Smooth muscle cell (in vitro differentiated cells): Measurements from ENCODE around the gene LNX1. TPM values are rescaled to one million over a fixed set of nuclear protein-coding genes. Genes with fewer than 3 reads are reported as not detected.

Experiments used
- DNase-seq: peaks from one replicate; lab custom pipeline; 2025; ENCODE audit not compliant: unreplicated experiment; lab: John Stamatoyannopoulos, UW
- H2AFZ ChIP-seq: fragments of 200-600 bp; sonication (generic); 2 replicates; pipeline ENCODE4 v1.6.0; 2016; ENCODE audit warnings: antibody characterized with exemption, low read depth, mild to moderate bottlenecking
- H3F3A ChIP-seq: fragments of 200-600 bp; sonication (generic); 2 replicates; pipeline ENCODE4 v1.6.0; 2017; ENCODE audit warnings: antibody characterized with exemption, low read depth
- H3K27ac ChIP-seq: fragments of 200-600 bp; sonication (generic); 2 replicates; pipeline ENCODE4 v1.5.1; 2016; ENCODE audit warnings: low read depth, mild to moderate bottlenecking
- H3K27me3 ChIP-seq: fragments of 200-600 bp; sonication (generic); 2 replicates; pipeline ENCODE4 v1.6.1; 2016; ENCODE audit warnings: low read depth, mild to moderate bottlenecking
- H3K36me3 ChIP-seq: fragments of 200-600 bp; sonication (generic); 2 replicates; pipeline ENCODE4 v1.5.1; 2016; ENCODE audit warnings: low read depth
- H3K4me1 ChIP-seq: fragments of 200-600 bp; sonication (generic); 2 replicates; pipeline ENCODE4 v1.5.1; 2016; ENCODE audit warnings: low read depth
- H3K4me2 ChIP-seq: fragments of 200-600 bp; sonication (generic); 2 replicates; pipeline ENCODE4 v1.6.0; 2016; ENCODE audit warnings: mild to moderate bottlenecking
- H3K4me3 ChIP-seq: fragments of 200-600 bp; sonication (generic); 2 replicates; pipeline ENCODE4 v1.5.1; 2016; ENCODE audit warnings: mild to moderate bottlenecking
- H3K79me2 ChIP-seq: fragments of 200-600 bp; sonication (generic); 2 replicates; pipeline ENCODE4 v1.6.0; 2016; ENCODE audit warnings: low read depth, mild to moderate bottlenecking
- H3K9ac ChIP-seq: fragments of 200-600 bp; sonication (generic); 2 replicates; pipeline ENCODE4 v1.6.0; 2016; ENCODE audit warnings: low read depth
- H3K9me3 ChIP-seq: fragments of 200-600 bp; sonication (generic); replicated peaks from 2 replicates; pipeline ENCODE4 v1.5.1; 2016; ENCODE audit warnings: low read depth
- H4K20me1 ChIP-seq: fragments of 200-600 bp; sonication (generic); 2 replicates; pipeline ENCODE4 v1.6.0; 2016; ENCODE audit warnings: low read depth
- CTCF ChIP-seq: fragments of 200-600 bp; sonication (generic); IDR thresholded peaks from 2 replicates; pipeline ENCODE4 v1.5.1; 2017; ENCODE audit warnings: borderline replicate concordance, mild to moderate bottlenecking, antibody characterized with exemption; ENCODE audit not compliant: insufficient read depth, poor library complexity, severe bottlenecking
- WGBS: methylation state at CpG from one replicate; pipeline ENCODE4 v1.1.7; 2016; ENCODE audit warnings: low lambda C conversion rate; 5-methylcytosine and 5-hydroxymethylcytosine counted together
- polyA plus RNA-seq: library from polyadenylated mRNA; unstranded; fragments of >200 nt; fragmentation: Nextera tagmentation; extraction: Ambion mirVana; gene quantifications from 2 replicates; pipeline ENCODE4 v1.2.1, GENCODE V29; 2016
- total RNA-seq: library from RNA; depleted of rRNA; stranded (reverse); fragments of >200 nt; gene quantifications from 2 replicates; pipeline ENCODE4 v1.2.3, GENCODE V29; 2014

The LNX1 gene
- total and polyA plus RNA-seq, 2 experiments from 2014 or later = 2.3 to 4.3 TPM

GRCh38 chr4:53580274-53580673 is 11.0 kb downstream of the LNX1 start:
- Histone ChIP-seq H3K4me3 (no peak overlapping the region), H2AFZ (peak overlapping the region; percentile 58), H3K27me3 (no peaks in the 10 kb centered on the region), H3K4me2 (peak overlapping the region; percentile 29), H3K79me2 (no peaks in the 10 kb centered on the region), H3K9me3 (no peaks in the 10 kb centered on the region), H3K9ac (no peak overlapping the region), H4K20me1 (no peaks in the 10 kb centered on the region), H3K27ac (peak overlapping the region; percentile 48), H3F3A (peaks cover 14% of the 10 kb centered on the region), H3K4me1 (peaks cover 11% of the 10 kb centered on the region), H3K36me3 (no peaks in the 10 kb centered on the region)
- DNase-seq = no peak
- 72% methylated on average over 3 of the region's 3 CpGs for WGBS
- TF ChIP-seq CTCF = no peak

DNA sequence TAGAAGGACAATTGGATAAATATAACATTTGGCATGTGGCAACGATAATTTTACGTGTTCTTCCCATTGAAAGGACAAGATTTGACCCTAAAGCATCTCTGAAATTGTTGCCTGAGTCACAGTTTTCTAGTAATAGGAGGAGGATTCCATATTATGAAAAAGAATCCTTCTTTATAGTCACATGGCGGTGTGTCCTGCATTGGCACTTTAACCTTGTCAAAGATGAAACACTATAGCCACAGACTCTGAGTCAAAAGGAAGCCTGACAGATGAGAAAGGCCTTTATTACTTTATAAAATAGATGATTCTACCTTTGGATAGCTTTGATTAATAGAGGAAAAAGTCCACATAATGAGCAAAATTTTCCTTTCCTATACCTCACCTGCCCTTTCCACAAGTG is 11.5 kb downstream of the LNX1 start:
- H2AFZ ChIP-seq = peak overlapping the region; percentile 58
- WGBS = 95% methylated on average over 3 of the region's 3 CpGs
- no peak for DNase-seq
- H3K9me3 ChIP-seq = no peaks in the 10 kb centered on the region
- peaks cover 14% of the 10 kb centered on the region for H3F3A ChIP-seq
- TF ChIP-seq CTCF = no peak
- no peaks in the 10 kb centered on the region for H3K79me2 ChIP-seq
- H3K4me3 ChIP-seq = no peak overlapping the region
- no peak overlapping the region for H3K9ac ChIP-seq
- no peaks in the 10 kb centered on the region for H3K36me3 ChIP-seq
- no peaks in the 10 kb centered on the region for H3K27me3 ChIP-seq
- H3K4me1 ChIP-seq = peaks cover 11% of the 10 kb centered on the region
- peak overlapping the region; percentile 48 for H3K27ac ChIP-seq
- no peaks in the 10 kb centered on the region for H4K20me1 ChIP-seq
- H3K4me2 ChIP-seq = no peak overlapping the region

GRCh38 chr4:53576676-53577372 is 14.5 kb downstream of the LNX1 start:
- H4K20me1 ChIP-seq = no peaks in the 10 kb centered on the region
- H3F3A ChIP-seq = peaks cover 14% of the 10 kb centered on the region
- H3K9me3 ChIP-seq = no peaks in the 10 kb centered on the region
- no peaks in the 10 kb centered on the region for H3K27me3 ChIP-seq
- peak overlapping the region; percentile 30 for H2AFZ ChIP-seq
- TF ChIP-seq CTCF = no peak
- WGBS = 24% methylated on average over 2 of the region's 2 CpGs
- peak overlapping the region; percentile 50 for H3K27ac ChIP-seq
- H3K9ac ChIP-seq = no peak overlapping the region
- peak overlapping the region; percentile 71 for H3K4me2 ChIP-seq
- H3K4me1 ChIP-seq = peaks cover 11% of the 10 kb centered on the region
- no peak for DNase-seq
- no peak overlapping the region for H3K4me3 ChIP-seq
- no peaks in the 10 kb centered on the region for H3K79me2 ChIP-seq
- no peaks in the 10 kb centered on the region for H3K36me3 ChIP-seq
